ENCODE data around the gene RBPMS2.
A peak's percentile ranks its signal among the peaks of the same experiment; 100 is the strongest.

RBPMS2 gene

GRCh38 chr15:64702816-64703631 is 72.4 kb downstream of the RBPMS2 start:
- POLR2A ChIA-PET = interaction anchor here (0.6 kb wide), 1 partner anchor 17 kb away, joined by 5 read pairs; no protein-coding TSS in a partner anchor
- DNase-seq (ENCODE audit: extremely low spot score) = peak; percentile 99
- CTCF ChIA-PET = interaction anchor here (1.3 to 2.8 kb wide), 3 partner anchors 17 to 25 kb away, joined by 3 to 21 read pairs (median 16); no protein-coding TSS in a partner anchor
- TF ChIP-seq, protein P1, sequence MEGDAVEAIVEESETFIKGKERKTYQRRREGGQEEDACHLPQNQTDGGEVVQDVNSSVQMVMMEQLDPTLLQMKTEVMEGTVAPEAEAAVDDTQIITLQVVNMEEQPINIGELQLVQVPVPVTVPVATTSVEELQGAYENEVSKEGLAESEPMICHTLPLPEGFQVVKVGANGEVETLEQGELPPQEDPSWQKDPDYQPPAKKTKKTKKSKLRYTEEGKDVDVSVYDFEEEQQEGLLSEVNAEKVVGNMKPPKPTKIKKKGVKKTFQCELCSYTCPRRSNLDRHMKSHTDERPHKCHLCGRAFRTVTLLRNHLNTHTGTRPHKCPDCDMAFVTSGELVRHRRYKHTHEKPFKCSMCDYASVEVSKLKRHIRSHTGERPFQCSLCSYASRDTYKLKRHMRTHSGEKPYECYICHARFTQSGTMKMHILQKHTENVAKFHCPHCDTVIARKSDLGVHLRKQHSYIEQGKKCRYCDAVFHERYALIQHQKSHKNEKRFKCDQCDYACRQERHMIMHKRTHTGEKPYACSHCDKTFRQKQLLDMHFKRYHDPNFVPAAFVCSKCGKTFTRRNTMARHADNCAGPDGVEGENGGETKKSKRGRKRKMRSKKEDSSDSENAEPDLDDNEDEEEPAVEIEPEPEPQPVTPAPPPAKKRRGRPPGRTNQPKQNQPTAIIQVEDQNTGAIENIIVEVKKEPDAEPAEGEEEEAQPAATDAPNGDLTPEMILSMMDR (IDR thresholded peaks at IDR 0.05; ENCODE audit: control extremely low read depth, extremely low read depth, low read depth, missing control alignments) = no peak

DNA sequence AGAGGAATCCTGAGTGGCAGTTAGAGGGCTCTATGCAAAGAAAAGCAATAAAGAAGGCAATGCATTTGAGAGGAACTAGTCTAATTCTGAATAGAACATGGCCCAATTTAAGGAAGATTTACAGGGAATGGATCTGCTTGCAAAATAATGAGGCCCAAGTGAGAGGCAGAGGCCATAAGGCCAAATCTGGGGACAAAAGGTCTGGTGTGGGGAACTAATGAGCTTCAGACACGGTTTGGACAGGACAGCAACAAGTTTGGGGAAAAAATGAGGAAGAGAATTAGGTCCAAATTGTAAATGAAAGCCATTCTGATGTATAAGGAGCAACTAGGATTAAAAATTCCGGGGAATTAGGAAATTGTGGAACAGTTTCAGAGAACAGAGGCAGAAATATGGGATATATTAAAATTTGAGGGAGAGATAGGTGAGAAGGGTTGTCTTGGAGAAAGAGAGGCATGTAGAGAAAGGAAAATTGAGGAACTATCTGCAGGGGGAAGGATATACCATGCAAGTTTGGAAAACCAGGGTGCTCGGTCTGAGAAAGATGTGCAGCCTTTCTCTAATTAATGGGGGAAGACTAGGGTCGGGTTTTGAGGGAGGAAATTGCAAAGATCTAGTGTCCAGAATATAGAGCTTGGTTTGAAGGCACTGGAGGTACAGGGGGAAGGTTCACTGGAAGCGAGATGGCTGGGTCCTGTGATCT is 73.8 kb downstream of the RBPMS2 start:
- ChIA-PET POLR2A (no interaction called here), CTCF (interaction anchor here (0.6 to 10.4 kb wide), 5 partner anchors 11 to 108 kb away, joined by 3 to 97 read pairs (median 4); no protein-coding TSS in a partner anchor)
- TF ChIP-seq, protein P1 (IDR thresholded peaks at IDR 0.05; ENCODE audit: control extremely low read depth, extremely low read depth, low read depth, missing control alignments) = no peak
- DNase-seq (ENCODE audit: extremely low spot score) = no peak

DNA sequence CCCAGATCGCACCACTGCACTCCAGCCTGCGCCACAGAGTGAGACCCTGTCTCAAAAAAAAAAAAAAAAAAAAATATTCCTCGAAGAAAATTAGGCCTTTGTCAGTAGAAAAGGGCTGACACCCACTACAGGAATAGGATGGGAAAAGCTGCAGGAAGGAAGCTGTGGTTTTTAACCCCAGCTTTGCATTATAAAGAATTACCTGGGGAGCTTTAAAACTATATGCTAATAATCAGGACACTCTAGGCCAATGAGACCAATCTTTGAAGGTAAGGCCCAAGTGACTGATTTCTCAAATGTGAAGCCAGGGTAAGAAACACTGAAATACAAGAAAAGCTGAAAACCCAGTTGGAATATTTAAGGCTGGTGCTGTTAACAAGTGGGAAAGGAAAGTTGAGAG is 74.3 kb downstream of the RBPMS2 start:
- CTCF ChIA-PET = interaction anchor here (1.2 to 10.4 kb wide), 5 partner anchors 11 to 108 kb away, joined by 3 to 97 read pairs (median 4); no protein-coding TSS in a partner anchor
- DNase-seq (ENCODE audit: extremely low spot score) = no peak
- TF ChIP-seq, protein P1 (IDR thresholded peaks at IDR 0.05; ENCODE audit: control extremely low read depth, extremely low read depth, low read depth, missing control alignments) = no peak
- POLR2A ChIA-PET = no interaction called here

GRCh38 chr15:64699751-64700388 is 75.5 kb downstream of the RBPMS2 start:
- no peak for DNase-seq (ENCODE audit: extremely low spot score)
- CTCF ChIA-PET = interaction anchor here (1.1 to 10.4 kb wide), 5 partner anchors 8 to 350 kb away, joined by 3 to 97 read pairs (median 4); no protein-coding TSS in a partner anchor
- POLR2A ChIA-PET = no interaction called here
- TF ChIP-seq, protein P1 (IDR thresholded peaks at IDR 0.05; ENCODE audit: control extremely low read depth, extremely low read depth, low read depth, missing control alignments) = no peak

DNA sequence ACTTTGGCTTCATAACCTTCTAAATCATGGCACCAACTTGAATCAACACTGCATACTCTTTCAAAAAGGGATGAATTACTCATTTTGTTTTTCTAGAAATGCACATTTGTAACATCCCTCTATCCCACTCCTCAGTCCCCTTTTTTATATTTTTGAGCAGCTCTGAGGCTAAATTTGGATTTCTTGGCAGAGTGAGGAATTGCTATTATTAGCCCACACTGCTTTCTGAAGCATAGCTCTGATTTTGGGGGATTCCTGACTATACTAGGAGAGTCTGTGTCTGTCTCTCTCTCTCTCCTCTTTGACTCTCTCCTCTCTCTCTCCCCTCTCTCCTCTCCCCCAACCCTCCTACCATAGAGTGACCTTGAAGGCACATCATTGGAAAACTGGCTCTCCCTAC is 76.6 kb downstream of the RBPMS2 start:
- ChIA-PET CTCF (interaction anchor here (1.1 to 10.4 kb wide), 5 partner anchors 9 to 349 kb away, joined by 3 to 97 read pairs (median 5); no protein-coding TSS in a partner anchor), POLR2A (no interaction called here)
- no peak for DNase-seq (ENCODE audit: extremely low spot score)

More for the DNA sequence above, 76.6 kb downstream of the RBPMS2 start:
- TF ChIP-seq, protein P1 (IDR thresholded peaks at IDR 0.05; ENCODE audit: control extremely low read depth, extremely low read depth, low read depth, missing control alignments) = no peak

Measured in GM10248 (cell line).